GM19328 (cell line): ENCODE results near the gene AQP7.
"Not testable (repeated sequence)": the region's sequence is repeated elsewhere in the genome, so short reads cannot be mapped to it uniquely, and the experiment has no call there.

ENCODE experiments used
- ATAC-seq: cut with Tn5 transposase; IDR thresholded peaks from one replicate; pipeline ENCODE4 v1.9.1; 2021; ENCODE audit warnings: mild to moderate bottlenecking, moderate library complexity; ENCODE audit not compliant: unreplicated experiment

Gene AQP7

GRCh38 chr9:33402371-33402770 lies at the start of gene AQP7:
AQP7 (minus strand) TSS chr9:33402568; CDS start chr9:33401262, 1,306 bp downstream.
- not testable (repeated sequence) for ATAC-seq

DNA sequence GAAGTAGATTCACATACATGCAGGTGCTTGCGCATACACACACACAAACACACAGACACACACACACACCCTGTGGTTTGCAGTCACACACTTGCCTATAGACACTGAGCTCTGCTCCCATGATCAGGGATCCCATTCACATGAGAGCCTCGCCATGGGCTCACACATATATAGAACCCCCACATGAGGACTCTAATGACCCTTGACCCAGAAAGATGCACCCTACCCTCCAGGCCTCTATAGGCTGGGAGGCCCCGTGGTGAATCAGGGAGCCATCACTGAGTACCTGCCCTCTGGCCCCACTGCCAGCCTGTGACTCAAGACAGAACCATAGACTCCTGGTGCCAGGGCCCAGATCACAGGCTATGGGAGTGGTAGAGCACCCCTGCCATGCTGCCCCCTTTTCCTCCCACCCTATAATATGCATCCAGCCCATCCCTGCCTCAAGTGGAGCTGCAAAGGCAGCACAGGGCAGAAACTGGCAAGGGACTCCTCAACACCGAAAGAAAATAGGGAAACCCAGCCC lies 48.3 kb upstream of the AQP7 start:
- no peak for ATAC-seq

GRCh38 chr9:33449715-33450114 lies 47.3 kb upstream of the AQP7 start:
- ATAC-seq = no peak

DNA sequence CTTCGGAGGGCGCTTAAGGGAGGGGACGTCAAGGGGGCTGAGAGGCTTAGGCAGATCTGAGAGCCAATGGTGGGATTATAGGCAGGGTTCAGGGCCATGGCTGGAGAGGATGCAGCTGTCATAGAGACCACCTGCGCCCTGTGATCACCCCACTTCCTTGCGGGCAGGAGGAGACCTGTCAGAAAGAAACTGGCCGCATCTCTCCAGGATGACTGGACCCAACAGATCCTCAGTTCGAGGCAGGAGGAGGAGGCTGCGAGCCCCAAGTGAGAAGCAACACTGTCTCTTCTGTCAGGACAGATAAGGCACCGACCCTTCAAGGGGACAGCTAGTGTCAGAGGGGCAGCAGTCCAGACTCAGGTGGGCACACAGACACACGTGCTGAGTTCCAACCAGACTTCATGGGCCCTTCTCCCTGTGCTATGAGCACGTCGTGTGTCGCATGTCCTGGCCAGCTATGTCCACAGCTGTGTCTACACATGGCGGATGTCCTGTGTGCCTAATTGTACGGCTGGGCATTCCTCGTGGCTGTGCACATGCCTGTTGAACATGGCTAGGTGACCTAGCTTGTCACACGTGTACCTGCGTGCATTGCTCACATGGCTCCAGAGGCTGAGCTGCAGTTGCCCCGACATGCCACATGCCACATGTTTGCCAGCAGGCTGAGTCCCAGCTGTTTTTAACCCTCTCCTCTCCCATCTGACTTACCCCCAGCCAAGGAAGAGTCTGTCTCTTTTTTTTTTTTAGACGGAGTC lies 45.6 kb upstream of the AQP7 start:
- no peak for ATAC-seq

DNA sequence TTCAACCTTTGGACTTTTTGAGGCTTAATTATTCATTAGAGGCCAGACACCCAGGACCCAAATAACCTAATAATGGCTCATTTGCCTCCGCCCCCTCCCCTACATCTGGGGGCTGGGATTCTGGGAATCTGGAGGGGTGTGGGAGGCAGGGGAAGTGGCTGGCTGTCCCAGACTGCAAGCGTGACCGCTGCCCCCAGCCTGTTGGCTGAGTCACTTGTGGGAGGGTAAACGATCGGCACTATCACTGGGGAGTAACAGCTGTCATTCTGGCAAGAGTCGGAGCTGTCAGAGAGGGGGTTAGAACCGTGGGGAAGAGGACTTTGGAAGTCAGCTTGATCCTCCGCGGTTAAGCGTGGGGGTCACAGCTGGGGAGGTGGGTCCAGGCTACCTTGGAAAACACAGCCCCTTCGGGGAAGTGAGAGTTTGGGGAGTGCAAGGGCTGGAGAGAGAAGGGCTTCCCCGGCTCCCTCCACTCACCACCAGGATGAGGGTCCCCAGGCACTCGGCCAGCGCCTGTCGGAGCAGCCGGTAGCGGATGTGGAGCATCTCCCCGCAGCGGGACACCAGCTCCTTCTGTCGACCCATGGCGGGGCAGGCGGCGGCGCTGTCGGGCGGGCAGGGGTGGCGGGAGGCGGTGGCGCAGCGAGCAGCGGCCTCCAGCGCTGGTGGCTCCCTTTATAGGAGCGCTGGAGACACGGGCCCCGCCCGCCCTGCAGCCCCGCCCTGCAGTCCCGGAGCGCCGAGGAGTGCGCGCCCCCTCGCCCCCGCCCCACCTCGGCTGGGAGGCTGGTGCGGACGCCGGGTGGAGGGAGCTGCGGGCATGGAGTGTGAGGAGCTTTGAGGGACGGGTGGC lies 44.8 kb upstream of the AQP7 start, which contains the start of gene AQP3:
Gene AQP3, minus strand, starts transcription at position 648 of the 853 bp plus-strand sequence. Its CDS starts 63 bp downstream, at position 585.
- ATAC-seq = no peak

DNA sequence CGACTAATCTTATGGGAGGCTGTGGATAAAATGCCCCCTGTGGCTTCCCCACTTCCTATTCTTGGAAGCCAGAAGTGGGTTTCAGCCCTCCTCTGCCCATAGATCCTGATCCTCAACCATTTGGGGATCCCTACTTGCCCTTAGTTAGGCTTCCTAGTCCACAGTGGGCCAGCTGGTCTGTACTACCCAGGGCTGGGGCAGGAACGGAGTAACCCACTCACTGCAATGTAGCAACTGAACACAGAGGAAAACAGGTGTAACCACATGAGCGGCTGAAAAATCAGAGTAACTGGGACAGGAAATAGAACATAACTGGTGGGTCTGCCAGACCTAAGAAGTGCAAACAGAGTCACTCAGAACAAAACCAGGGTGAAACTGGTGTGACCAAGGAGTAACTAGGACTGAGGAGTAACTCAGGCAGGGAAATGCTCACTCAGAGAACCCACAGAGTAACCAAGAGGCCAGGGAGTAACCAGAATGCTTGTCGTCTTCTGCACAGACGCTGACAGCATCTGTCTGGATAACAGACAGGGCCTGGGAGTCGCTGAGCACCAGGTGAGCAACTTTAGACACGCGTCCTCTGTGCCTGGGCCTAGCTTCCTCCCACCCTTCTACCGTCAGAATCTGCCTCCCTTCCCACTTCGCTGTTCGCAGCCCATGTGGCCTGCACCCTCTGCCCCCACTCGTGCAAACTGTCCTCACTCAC lies 44.0 kb upstream of the AQP7 start:
- ATAC-seq = peak; percentile 82

DNA sequence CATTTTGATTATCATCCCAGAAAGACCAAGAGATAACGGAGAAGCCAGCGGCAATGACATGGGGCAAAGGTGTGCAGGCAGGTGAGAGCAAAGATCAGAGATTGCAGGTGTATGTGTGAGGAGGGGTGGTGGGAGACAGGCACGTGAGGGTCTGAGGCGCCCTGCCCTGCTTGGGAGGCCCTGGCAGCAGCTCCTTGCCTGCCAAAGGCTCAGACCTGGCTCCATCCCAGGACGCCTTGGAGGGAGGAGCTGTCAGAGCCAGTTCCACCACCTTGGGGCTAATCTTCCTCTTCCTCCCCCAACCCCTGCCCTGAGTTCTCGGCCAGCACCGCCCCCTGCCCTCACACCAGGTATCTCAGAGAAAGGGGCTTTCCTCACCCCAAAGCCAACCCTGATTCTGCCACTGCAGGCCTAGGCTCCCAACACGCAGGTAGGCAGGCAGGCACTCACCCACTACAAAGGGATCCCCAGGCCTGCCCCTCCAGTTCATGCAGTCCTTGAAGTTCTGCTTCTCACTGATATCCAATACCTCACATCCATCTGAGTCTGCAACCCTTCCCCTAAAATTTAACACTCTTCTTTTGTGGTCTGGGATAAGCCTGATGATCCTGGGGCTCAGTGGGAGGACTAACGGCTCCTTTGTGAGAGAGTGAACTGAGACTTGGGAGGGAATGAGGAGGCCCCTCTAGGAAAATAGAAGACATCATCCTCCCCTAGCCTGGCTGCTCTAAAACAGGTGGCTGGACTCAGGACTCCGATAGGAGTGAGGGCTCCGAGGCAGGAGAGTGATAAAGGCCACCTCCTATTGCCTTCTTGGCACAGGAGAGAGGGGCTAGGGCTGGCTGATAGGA lies 43.2 kb upstream of the AQP7 start:
- ATAC-seq = no peak

DNA sequence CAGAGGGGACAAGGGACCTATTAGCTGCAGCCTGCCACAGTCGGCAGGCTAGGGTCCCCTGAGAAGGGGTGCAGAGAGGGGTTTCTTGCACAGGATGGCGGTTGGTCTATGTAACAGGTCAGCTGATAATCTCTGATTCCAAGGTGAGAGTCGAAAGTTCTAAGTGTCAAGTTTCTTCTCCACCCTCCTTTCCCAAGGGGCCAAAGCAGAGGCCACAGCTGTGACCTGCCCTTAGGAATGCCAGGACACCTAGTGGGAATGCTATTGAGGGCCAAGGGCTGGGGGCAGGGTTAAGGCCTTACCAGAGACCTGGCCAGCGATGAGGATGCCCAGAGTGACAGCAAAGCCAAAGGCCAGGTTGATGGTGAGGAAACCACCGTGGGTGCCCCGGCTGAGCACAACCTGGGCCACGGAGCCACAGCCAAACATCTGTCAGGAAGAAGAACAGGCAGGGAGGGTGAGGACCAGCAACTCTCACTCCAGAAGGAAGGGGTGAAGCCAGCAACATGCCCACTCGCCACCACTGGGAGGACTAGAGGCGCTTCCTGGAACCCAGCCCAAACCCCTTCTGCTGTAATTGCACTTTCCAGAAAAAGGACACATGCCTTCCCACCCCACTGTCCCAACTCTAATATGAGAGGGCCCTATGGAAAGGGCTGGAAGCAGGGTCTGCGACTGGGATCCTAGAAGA lies 41.2 kb upstream of the AQP7 start:
- ATAC-seq = no peak

GRCh38 chr9:33443047-33443446 lies 40.7 kb upstream of the AQP7 start:
- no peak for ATAC-seq

DNA sequence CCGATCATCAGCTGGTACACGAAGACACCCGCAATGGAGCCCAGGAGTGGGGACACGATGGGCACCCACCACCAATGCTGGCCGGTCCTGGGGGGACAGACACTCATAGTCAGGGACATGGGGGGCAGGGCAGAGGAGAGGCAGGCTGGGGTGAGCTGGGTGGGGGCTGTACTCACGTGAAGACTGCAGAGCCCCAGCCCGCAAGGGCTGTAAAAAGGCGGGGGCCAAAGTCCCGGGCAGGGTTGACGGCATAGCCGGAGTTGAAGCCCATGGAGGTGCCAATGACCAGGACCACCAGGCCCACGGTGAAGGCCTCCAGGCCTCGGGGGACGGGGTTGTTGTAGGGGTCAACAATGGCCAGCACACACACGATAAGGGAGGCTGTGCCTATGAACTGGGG lies 39.8 kb upstream of the AQP7 start:
- ATAC-seq = no peak

DNA sequence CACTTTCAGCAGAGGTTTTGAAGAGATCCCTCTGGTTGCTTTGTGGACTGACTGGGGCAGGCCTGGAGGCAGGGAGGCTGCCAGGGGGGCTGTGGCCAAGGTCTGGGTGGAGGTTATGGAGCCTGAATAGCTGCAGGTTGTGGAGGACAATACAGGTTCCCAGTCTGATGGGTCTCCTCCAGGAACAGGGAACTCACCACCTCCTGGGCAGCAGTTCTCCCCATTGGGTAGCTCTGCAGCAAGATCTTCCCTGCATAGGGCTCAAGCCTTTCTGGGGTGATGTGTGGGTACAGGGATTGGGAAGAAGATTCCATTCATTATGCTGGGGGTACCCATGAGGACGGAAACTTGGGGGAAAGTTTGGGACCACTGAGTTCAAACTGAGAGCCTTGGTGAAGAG lies 38.2 kb upstream of the AQP7 start:
- ATAC-seq = no peak

GRCh38 chr9:33440204-33440603 lies 37.8 kb upstream of the AQP7 start:
- no peak for ATAC-seq

DNA sequence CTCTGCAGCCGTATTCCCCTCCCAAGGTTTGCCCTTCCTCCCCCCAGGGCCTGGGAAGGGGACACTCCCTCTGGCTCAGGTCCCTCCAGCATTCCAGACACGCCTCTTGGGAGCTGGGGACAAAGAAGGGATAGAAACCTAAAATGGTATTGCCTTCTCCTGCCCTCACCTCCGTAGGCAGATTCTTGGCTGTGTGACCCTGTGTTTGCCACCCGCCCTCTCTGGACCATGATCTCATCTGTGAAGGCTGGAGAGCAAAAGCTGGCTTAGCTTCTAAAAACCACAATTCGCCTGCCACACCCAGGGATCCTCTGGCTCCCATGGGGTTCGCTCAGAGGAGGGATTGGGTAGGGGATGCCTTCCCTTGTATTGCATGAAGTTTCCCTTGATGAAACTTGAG lies 37.4 kb upstream of the AQP7 start:
- no peak for ATAC-seq

- no peak for ATAC-seq
These were observed 36.7 kb upstream of the AQP7 start for GRCh38 chr9:33438926-33439680.

GRCh38 chr9:33437898-33438297 lies 35.5 kb upstream of the AQP7 start:
- ATAC-seq = no peak

DNA sequence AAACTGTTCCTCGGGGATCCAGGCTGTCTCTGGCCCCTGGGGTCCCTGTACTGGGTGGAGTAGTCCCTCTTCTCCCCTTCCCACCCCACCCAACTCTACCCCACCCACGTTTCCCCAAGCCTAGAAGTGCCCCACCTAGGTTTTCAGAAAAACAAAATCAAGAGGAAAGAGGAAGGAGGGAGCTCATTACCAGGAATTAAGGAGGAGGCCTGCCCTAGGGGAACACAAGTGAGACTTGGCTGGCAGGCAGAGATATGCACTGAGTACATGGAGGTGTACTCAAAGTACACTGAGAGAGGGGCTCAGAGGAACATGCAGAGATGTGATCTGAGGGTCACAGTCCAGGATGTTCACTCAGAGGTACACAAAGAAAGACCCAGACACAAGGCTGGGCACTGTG lies 34.8 kb upstream of the AQP7 start:
- ATAC-seq = no peak

- ATAC-seq = no peak
These were observed 34.1 kb upstream of the AQP7 start for GRCh38 chr9:33436445-33436844.

DNA sequence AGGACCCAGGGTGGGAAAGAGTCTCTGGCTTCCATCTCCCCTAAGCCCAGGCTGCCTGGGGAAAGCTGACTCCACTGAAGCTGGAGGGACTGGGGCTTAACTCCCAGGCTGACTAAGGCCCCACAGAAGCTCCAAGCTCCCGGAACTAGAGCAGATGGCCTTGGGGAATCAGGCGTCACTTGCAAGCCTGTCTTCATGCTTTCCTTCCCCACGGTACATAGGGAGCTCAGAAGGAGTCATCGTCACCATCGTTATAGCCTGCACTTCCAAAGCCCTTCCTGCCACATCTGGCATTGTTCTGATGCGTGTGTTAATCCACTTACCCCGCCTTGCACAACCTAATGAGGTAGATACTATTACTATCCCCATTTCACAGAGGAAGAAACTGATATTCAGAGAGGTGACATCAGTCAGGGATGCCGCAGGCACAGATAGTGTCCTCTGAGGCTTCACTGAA lies 33.5 kb upstream of the AQP7 start:
- ATAC-seq = no peak
